ENCODE results near the gene EVL.

The EVL gene

GRCh38 chr14:100108042-100108825 lies 43.0 kb downstream of the EVL start:
- Mint-ChIP-seq H3K36me3 (ENCODE audit: low read depth) (peaks cover 95% of the 10 kb centered on the region), H3K4me3 (no peak overlapping the region), H3K4me1 (ENCODE audit: low read depth) (peaks cover 73% of the 10 kb centered on the region), H3K27me3 (no peaks in the 10 kb centered on the region), H3K9me3 (no peaks in the 10 kb centered on the region), H3K27ac (peak overlapping the region; percentile 43)
- intact Hi-C loops (cut with micrococcal nuclease) = loop anchor here (1.0 to 2.0 kb wide), 2 partner anchors 85 to 125 kb away; no protein-coding TSS in a partner anchor

- Mint-ChIP-seq H3K36me3 (ENCODE audit: low read depth) (peaks cover 95% of the 10 kb centered on the region), H3K4me3 (no peak overlapping the region), H3K4me1 (ENCODE audit: low read depth) (peaks cover 71% of the 10 kb centered on the region), H3K27ac (peak overlapping the region; percentile 43), H3K27me3 (no peaks in the 10 kb centered on the region), H3K9me3 (no peaks in the 10 kb centered on the region)
- intact Hi-C loops (cut with micrococcal nuclease) = loop anchor here (1.0 to 2.0 kb wide), 2 partner anchors 84 to 126 kb away; no protein-coding TSS in a partner anchor
Measured at GRCh38 chr14:100108840-100109593, 43.8 kb downstream of the EVL start.

DNA sequence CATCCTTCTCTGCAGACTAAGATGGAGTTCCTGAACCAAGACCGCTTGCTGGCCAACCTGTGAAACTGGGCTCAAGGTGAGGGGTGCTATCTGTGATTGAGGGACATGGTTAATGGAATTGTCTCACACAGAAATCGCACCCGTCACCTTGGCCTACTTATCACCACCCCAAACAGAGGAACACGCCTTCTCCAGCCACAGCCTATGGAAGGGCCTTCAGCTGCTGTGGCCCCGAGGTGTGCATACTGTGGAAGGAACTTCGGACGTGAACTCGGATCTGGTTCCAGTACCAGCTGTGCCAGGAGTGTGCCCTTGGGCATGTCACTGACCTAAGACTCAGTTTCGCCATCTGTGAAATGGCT lies 44.4 kb downstream of the EVL start:
- H3K9me3 Mint-ChIP-seq = no peaks in the 10 kb centered on the region
- H3K36me3 Mint-ChIP-seq (ENCODE audit: low read depth) = peaks cover 95% of the 10 kb centered on the region
- intact Hi-C loops (cut with micrococcal nuclease) = loop anchor here (2.0 kb wide), 1 partner anchor 127 kb away; no protein-coding TSS in a partner anchor
- H3K4me3 Mint-ChIP-seq = no peak overlapping the region
- H3K27ac Mint-ChIP-seq = peak overlapping the region; percentile 43
- peaks cover 65% of the 10 kb centered on the region for H3K4me1 Mint-ChIP-seq (ENCODE audit: low read depth)
- H3K27me3 Mint-ChIP-seq = no peaks in the 10 kb centered on the region

- H3K27ac Mint-ChIP-seq = no peak overlapping the region
- H3K36me3 Mint-ChIP-seq (ENCODE audit: low read depth) = peaks cover 96% of the 10 kb centered on the region
- no peak overlapping the region for H3K4me3 Mint-ChIP-seq
- intact Hi-C loops (cut with micrococcal nuclease) = no loop called here
- peaks cover 53% of the 10 kb centered on the region for H3K4me1 Mint-ChIP-seq (ENCODE audit: low read depth)
- H3K9me3 Mint-ChIP-seq = no peaks in the 10 kb centered on the region
- no peaks in the 10 kb centered on the region for H3K27me3 Mint-ChIP-seq
Measured at GRCh38 chr14:100110816-100111215, 45.6 kb downstream of the EVL start.

GRCh38 chr14:100111931-100112704 lies 46.9 kb downstream of the EVL start:
- Mint-ChIP-seq H3K36me3 (ENCODE audit: low read depth) (peaks cover 96% of the 10 kb centered on the region), H3K27me3 (no peaks in the 10 kb centered on the region), H3K9me3 (no peaks in the 10 kb centered on the region), H3K4me3 (no peak overlapping the region), H3K27ac (peak overlapping the region; percentile 33), H3K4me1 (ENCODE audit: low read depth) (peaks cover 40% of the 10 kb centered on the region)
- intact Hi-C loops (cut with micrococcal nuclease) = no loop called here

DNA sequence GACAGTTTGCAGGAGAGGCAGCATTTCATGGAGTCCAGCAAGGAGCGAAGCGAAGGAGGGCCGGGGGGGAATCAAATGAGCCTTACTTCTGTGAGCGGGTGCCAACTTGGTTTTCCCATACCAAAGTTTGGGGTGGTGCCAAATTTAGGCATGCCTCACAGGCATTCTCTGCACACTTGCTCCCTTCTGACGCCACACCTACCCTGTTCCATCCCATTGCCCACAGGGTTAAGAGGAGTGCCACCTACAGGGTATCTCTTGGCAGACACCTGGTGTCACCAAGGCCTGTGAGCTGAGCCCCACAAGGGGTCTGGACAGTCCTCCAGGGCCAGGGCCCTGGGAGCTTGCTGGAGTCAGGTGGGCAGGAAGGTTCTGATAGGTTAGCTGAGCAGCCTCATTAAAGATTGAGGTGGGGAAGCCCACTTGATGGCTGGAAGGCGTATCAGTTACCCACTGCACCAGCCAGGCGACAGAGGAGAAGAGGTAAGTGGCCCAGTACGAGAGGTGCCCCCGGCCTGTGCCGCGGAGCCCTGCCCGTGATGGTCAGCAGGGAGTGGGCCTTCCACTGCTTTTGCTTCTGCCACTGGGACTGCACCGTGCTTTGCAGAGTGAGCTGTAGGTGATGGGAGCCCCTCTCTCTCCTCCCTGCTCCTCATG lies 49.0 kb downstream of the EVL start:
- intact Hi-C loops (cut with micrococcal nuclease) = no loop called here
- Mint-ChIP-seq H3K9me3 (no peaks in the 10 kb centered on the region), H3K4me1 (ENCODE audit: low read depth) (peaks cover 29% of the 10 kb centered on the region), H3K27me3 (no peaks in the 10 kb centered on the region), H3K36me3 (ENCODE audit: low read depth) (peaks cover 96% of the 10 kb centered on the region), H3K4me3 (no peak overlapping the region), H3K27ac (no peak overlapping the region)

DNA sequence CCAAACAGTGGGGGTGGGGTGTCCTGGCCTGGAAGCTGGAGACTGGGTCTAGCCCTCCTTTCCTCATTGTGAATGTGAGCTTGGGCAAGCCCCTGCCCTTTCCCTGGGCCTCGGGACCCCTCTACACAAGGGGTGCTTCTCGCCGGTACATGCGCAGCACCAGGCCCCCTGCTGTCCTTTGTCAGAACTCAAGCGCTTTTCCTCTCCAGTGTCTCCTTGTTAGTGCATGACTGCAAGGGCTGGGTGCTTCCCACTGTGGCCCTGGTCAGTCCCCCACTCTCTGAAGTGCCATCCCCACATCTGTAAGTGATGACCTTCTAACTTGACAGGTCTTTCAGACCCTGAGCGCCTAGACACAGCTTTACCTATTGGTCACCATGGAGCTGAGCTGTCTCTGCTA lies 50.0 kb downstream of the EVL start:
- Mint-ChIP-seq H3K27ac (no peak overlapping the region), H3K4me3 (no peak overlapping the region), H3K9me3 (no peaks in the 10 kb centered on the region), H3K27me3 (no peaks in the 10 kb centered on the region), H3K36me3 (ENCODE audit: low read depth) (peaks cover 96% of the 10 kb centered on the region), H3K4me1 (ENCODE audit: low read depth) (peaks cover 26% of the 10 kb centered on the region)
- intact Hi-C loops (cut with micrococcal nuclease) = no loop called here

DNA sequence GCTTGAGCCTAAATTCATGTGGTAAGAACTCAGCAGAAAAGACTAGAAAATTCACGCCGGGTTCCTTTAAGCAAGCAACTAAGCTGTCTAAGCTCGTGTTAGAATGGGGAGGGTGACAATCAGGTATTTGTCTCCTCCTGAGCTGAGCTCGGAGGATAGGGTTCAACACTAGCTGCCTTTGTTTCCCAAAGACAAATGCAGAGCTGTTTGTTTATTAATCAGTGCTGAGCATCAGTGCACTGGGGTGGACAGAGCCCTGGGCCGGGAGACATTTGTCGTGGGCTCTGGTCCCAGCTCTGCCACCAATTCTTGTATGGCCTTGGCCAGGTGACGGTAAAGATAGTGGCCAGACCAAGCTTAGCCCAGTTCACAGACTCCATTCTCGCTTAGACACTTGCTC lies 50.5 kb downstream of the EVL start:
- peaks cover 96% of the 10 kb centered on the region for H3K36me3 Mint-ChIP-seq (ENCODE audit: low read depth)
- H3K9me3 Mint-ChIP-seq = no peaks in the 10 kb centered on the region
- no peak overlapping the region for H3K27ac Mint-ChIP-seq
- H3K4me1 Mint-ChIP-seq (ENCODE audit: low read depth) = peaks cover 26% of the 10 kb centered on the region
- H3K4me3 Mint-ChIP-seq = no peak overlapping the region
- no peaks in the 10 kb centered on the region for H3K27me3 Mint-ChIP-seq
- intact Hi-C loops (cut with micrococcal nuclease) = no loop called here

DNA sequence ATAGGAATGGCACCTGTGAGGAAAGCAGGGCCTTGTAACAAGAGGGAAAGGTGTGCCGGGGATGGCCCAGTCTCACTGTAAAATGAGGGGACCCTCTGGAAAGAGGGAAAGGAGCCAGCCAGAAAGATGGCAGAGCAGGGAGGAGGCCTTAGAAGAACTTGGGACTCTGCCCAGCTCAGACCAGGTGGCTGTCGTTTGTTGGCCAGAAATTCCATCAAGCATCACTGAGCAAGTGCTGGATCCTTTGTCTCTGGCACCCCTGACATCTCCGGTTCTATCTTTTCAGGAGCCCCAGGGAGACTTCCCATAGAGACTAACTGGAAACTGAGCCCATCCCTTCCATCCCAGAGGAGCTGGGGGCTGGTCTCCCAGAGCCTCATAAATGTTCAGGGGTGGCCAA lies 50.9 kb downstream of the EVL start:
- Mint-ChIP-seq H3K27ac (no peak overlapping the region), H3K4me1 (ENCODE audit: low read depth) (peaks cover 26% of the 10 kb centered on the region), H3K36me3 (ENCODE audit: low read depth) (peaks cover 96% of the 10 kb centered on the region), H3K27me3 (no peaks in the 10 kb centered on the region), H3K4me3 (no peak overlapping the region), H3K9me3 (no peaks in the 10 kb centered on the region)
- intact Hi-C loops (cut with micrococcal nuclease) = no loop called here

DNA sequence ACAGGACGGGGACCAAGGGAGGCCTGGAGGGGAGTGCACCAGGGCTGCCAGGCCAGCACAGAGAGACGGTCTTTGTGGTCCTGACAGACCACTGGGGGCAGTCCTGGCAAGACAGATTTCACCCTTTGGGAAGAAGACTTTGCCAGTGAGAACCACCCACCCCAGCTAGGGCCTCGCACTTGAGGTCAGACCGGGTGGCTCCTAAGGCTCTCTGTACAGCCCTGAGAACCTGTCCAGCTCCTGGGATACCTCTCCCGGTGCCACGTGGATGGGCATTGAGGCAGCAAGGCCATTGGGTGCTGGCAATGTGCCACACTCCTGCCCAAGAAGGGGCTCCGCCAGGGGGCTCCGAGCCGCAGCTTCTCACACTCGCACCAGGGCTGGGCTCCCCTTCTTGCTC lies 51.8 kb downstream of the EVL start:
- Mint-ChIP-seq H3K36me3 (ENCODE audit: low read depth) (peaks cover 99% of the 10 kb centered on the region), H3K4me1 (ENCODE audit: low read depth) (peaks cover 26% of the 10 kb centered on the region), H3K27me3 (no peaks in the 10 kb centered on the region), H3K9me3 (no peaks in the 10 kb centered on the region), H3K27ac (no peak overlapping the region), H3K4me3 (no peak overlapping the region)
- intact Hi-C loops (cut with micrococcal nuclease) = no loop called here

GRCh38 chr14:100117633-100118395 lies 52.6 kb downstream of the EVL start:
- Mint-ChIP-seq H3K27ac (no peak overlapping the region), H3K27me3 (no peaks in the 10 kb centered on the region), H3K9me3 (no peaks in the 10 kb centered on the region), H3K4me3 (no peak overlapping the region), H3K4me1 (ENCODE audit: low read depth) (peaks cover 20% of the 10 kb centered on the region), H3K36me3 (ENCODE audit: low read depth) (peaks cover 94% of the 10 kb centered on the region)
- intact Hi-C loops (cut with micrococcal nuclease) = no loop called here

- no peak overlapping the region for H3K27ac Mint-ChIP-seq
- H3K4me3 Mint-ChIP-seq = no peak overlapping the region
- no peaks in the 10 kb centered on the region for H3K27me3 Mint-ChIP-seq
- peaks cover 94% of the 10 kb centered on the region for H3K36me3 Mint-ChIP-seq (ENCODE audit: low read depth)
- intact Hi-C loops (cut with micrococcal nuclease) = no loop called here
- peaks cover 13% of the 10 kb centered on the region for H3K4me1 Mint-ChIP-seq (ENCODE audit: low read depth)
- H3K9me3 Mint-ChIP-seq = no peaks in the 10 kb centered on the region
Measured at GRCh38 chr14:100118396-100119011, 53.3 kb downstream of the EVL start.

- Mint-ChIP-seq H3K9me3 (no peaks in the 10 kb centered on the region), H3K4me3 (no peak overlapping the region), H3K27ac (no peak overlapping the region), H3K4me1 (ENCODE audit: low read depth) (peaks cover 10% of the 10 kb centered on the region), H3K36me3 (ENCODE audit: low read depth) (peaks cover 94% of the 10 kb centered on the region), H3K27me3 (no peaks in the 10 kb centered on the region)
- intact Hi-C loops (cut with micrococcal nuclease) = no loop called here
Measured at GRCh38 chr14:100119251-100119650, 54.0 kb downstream of the EVL start.

Measured in dendritic cell treated with granulocyte-macrophage colony-stimulating factor and Interleukin-4, amounts not matched to agents 40 ng/mL and 50 ng/mL, for 4 days (primary cell).